ENCODE measurements around the gene ZSCAN18. TPM values are rescaled to one million over a fixed set of nuclear protein-coding genes. Genes with fewer than 3 reads are reported as not detected.

The ZSCAN18 gene
- total RNA-seq, 2 donors from 2014 or later, result 54.0 to 60.9 TPM

Other genes starting within 250 kb of the ZSCAN18 start
- 10 to 100 TPM; 18.6 to 20.9 TPM for gene ZNF587, start 248.4 kb downstream of the ZSCAN18 start, total RNA-seq
- gene ZNF814, start 209.2 kb downstream of the ZSCAN18 start, total RNA-seq, result 10 to 100 TPM; 10.8 to 10.9 TPM
- 10 to 100 TPM; 11.9 to 13.4 TPM for gene ZNF417, start 181.6 kb downstream of the ZSCAN18 start, total RNA-seq
- 10 to 100 TPM in 1 of 2 donors, 1 to 10 TPM in 1; 9.1 to 10.5 TPM for gene ZNF418, start 162.8 kb downstream of the ZSCAN18 start, total RNA-seq
- gene ZNF256, start 150.5 kb downstream of the ZSCAN18 start, total RNA-seq, result 10 to 100 TPM in 1 of 2 donors, 1 to 10 TPM in 1; 9.6 to 15.3 TPM
- gene C19orf18, start 123.7 kb downstream of the ZSCAN18 start, total RNA-seq, result 1 to 10 TPM; 2.0 to 2.1 TPM
- 10 to 100 TPM; 11.4 to 13.8 TPM for gene ZNF606, start 95.4 kb downstream of the ZSCAN18 start, total RNA-seq
- under 1 TPM in 1 of 2 donors, not detected in 1; 0.42 TPM for gene ZSCAN1, start 64.2 kb downstream of the ZSCAN18 start, total RNA-seq
- gene ZNF135, start 38.9 kb downstream of the ZSCAN18 start, total RNA-seq, result 1 to 10 TPM; 2.5 to 3.4 TPM
- gene ZNF329, start 52.6 kb upstream of the ZSCAN18 start, total RNA-seq, result 1 to 10 TPM; 7.0 to 8.8 TPM
- gene ZNF274, start 84.8 kb upstream of the ZSCAN18 start, total RNA-seq, result 10 to 100 TPM; 20.9 to 28.3 TPM
- 10 to 100 TPM; 20.2 to 21.8 TPM for gene ZNF544, start 130.7 kb upstream of the ZSCAN18 start, total RNA-seq
- gene ZNF8, start 180.7 kb upstream of the ZSCAN18 start, total RNA-seq, result 1 to 10 TPM; 4.4 to 6.8 TPM
- gene ERVK3-1, start 207.1 kb upstream of the ZSCAN18 start, total RNA-seq, result 10 to 100 TPM; 19.9 to 22.8 TPM
- 1 to 10 TPM; 2.0 to 2.1 TPM for gene ZSCAN22, start 228.8 kb upstream of the ZSCAN18 start, total RNA-seq

Data from left cardiac atrium (tissue), 2 donors.